AG04450 (cell line): ENCODE data around the gene JADE2. TPM values are rescaled to one million over a fixed set of nuclear protein-coding genes. Genes with fewer than 3 reads are reported as not detected.
A peak's percentile ranks its signal among the peaks of the same experiment; 100 is the strongest.

Experiments
- CTCF ChIA-PET: fragments of 300-600, 350-600 bp; formaldehyde crosslinking; extraction: SDS; loops from one replicate; lab custom pipeline; 2022; ENCODE audit warnings: antibody characterized with exemption, inconsistent platforms; lab: Charles Lee
- POLR2A ChIA-PET: fragments of 350-600 bp; formaldehyde crosslinking; extraction: SDS; loops from one replicate; lab custom pipeline; 2021; ENCODE audit warnings: antibody characterized with exemption, inconsistent platforms; lab: Yijun Ruan, JAX
- DNase-seq: peaks from one replicate; pipeline ENCODE4 v3.0.0-alpha.2; 2011; ENCODE audit warnings: low read depth, low spot score
- H3K27ac ChIP-seq: one replicate; pipeline ENCODE4 v1.5.1; 2012; ENCODE audit warnings: low read depth, low read length, control low read depth
- H3K27me3 ChIP-seq: one replicate; pipeline ENCODE4 v1.6.0; 2012; ENCODE audit warnings: low read length; ENCODE audit not compliant: control insufficient read depth, insufficient read depth
- H3K4me3 ChIP-seq: 2 replicates; pipeline ENCODE4 v1.5.1; 2011; ENCODE audit warnings: mild to moderate bottlenecking, low read depth, low read length, control low read depth
- H3K9me3 ChIP-seq: 2 replicates; pipeline ENCODE4 v1.5.1; 2012; ENCODE audit warnings: low read length; ENCODE audit not compliant: control insufficient read depth, insufficient read depth
- polyA plus RNA-seq: library from polyadenylated mRNA; depleted of rRNA; stranded (reverse); fragments of >200 nt; gene quantifications from 2 replicates; pipeline ENCODE4 v1.2.3, GENCODE V29; 2011
- TF ChIP-seq, protein P1 (sequence below): IDR thresholded peaks from 2 replicates; pipeline ENCODE4 v1.5.1; 2011; ENCODE audit warnings: low read depth, low read length, control low read depth, inconsistent platforms

JADE2 gene
- polyA plus RNA-seq, 1 experiment = 13.2 TPM

DNA sequence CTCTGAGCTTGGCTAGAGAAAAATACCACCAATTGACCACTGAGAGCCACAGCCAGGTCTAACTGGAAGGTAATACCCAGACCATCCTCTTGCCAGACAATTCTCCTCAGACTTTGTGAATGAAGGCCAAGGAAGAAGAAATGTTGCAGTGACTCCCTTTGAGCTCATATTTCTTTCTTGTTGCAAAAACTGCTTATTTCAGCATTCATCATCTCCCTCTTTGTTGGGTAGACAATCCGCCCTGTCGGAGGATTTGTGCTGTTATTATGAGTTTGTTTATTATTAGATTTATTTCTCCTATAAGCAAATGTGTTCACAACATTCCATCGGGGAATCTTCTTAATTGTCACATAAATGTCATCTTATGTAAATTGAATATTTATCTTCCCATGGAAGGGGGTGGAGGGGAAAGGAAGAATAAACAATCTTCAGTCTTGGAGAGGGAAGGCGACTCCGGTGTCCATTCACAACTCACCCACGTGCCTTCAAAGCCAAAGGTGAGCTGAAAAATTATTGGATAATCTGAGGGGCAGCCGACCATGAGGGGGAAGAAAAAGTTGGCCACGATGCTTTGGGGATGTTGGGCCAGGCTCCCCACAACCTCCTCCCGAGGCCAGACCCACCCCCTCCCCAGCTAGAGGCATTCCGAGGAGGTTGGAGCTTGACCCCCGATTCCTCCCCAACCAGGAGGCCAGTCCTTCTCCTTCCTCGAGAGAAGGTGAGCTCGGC is 1.8 kb upstream of the JADE2 start:
- Histone ChIP-seq H3K27ac (no peak overlapping the region), H3K9me3 (peaks cover 5% of the 10 kb centered on the region; the same call in 1 of the 2 replicates), H3K27me3 (peaks cover 8% of the 10 kb centered on the region), H3K4me3 (peak overlapping the region; percentile 73)
- ChIA-PET CTCF (interaction anchor here (1.0 to 2.0 kb wide), 3 partner anchors 55 to 112 kb away, joined by 5 to 7 read pairs (median 6); partner anchors contain the start of gene CDKN2AIPNL), POLR2A (interaction anchor here (0.6 to 2.7 kb wide), 4 partner anchors 12 to 72 kb away, joined by 3 to 14 read pairs (median 6); no protein-coding TSS in a partner anchor)
- no peak for DNase-seq
- TF ChIP-seq, protein P1, sequence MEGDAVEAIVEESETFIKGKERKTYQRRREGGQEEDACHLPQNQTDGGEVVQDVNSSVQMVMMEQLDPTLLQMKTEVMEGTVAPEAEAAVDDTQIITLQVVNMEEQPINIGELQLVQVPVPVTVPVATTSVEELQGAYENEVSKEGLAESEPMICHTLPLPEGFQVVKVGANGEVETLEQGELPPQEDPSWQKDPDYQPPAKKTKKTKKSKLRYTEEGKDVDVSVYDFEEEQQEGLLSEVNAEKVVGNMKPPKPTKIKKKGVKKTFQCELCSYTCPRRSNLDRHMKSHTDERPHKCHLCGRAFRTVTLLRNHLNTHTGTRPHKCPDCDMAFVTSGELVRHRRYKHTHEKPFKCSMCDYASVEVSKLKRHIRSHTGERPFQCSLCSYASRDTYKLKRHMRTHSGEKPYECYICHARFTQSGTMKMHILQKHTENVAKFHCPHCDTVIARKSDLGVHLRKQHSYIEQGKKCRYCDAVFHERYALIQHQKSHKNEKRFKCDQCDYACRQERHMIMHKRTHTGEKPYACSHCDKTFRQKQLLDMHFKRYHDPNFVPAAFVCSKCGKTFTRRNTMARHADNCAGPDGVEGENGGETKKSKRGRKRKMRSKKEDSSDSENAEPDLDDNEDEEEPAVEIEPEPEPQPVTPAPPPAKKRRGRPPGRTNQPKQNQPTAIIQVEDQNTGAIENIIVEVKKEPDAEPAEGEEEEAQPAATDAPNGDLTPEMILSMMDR = no peak

DNA sequence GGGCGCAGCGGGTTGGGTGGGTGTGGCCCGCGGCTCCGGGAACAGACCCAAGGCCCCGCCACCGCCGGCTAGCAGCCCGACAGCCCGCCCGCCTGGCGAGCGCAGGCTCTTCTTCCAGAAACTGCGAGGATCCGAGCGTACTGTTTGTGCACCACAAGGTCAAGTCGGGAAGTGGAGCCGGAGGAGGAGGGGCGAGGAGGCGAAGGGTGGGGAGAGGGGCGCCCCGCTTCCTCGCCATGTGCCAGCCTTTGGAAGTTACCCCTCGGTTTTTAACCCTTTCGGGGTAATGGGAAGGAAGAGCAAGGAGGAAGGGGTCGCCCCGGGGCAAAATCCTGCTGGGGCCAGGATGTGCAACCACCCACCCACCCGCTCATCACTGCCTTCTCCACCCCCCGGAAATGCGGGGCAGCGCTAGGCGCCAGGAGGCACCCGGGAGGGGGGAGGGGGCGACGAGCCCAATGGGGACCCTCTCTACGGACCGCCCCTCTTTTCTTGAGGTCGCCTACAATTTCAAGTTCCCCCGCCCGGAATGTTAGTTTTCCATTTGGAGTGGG is 1.1 kb upstream of the JADE2 start:
- POLR2A ChIA-PET = interaction anchor here (0.6 to 2.7 kb wide), 10 partner anchors 13 to 382 kb away, joined by 3 to 14 read pairs (median 4); no protein-coding TSS in a partner anchor
- Histone ChIP-seq H3K27me3 (peaks cover 8% of the 10 kb centered on the region), H3K27ac (peak overlapping the region; percentile 87), H3K9me3 (peaks cover 5% of the 10 kb centered on the region; the same call in 1 of the 2 replicates), H3K4me3 (peak overlapping the region; percentile 73)
- CTCF ChIA-PET = interaction anchor here (0.6 to 2.0 kb wide), 6 partner anchors 62 to 115 kb away, joined by 3 to 7 read pairs (median 5); partner anchors contain the start of gene CDKN2AIPNL
- no peak for DNase-seq
- TF ChIP-seq, protein P1 = no peak

DNA sequence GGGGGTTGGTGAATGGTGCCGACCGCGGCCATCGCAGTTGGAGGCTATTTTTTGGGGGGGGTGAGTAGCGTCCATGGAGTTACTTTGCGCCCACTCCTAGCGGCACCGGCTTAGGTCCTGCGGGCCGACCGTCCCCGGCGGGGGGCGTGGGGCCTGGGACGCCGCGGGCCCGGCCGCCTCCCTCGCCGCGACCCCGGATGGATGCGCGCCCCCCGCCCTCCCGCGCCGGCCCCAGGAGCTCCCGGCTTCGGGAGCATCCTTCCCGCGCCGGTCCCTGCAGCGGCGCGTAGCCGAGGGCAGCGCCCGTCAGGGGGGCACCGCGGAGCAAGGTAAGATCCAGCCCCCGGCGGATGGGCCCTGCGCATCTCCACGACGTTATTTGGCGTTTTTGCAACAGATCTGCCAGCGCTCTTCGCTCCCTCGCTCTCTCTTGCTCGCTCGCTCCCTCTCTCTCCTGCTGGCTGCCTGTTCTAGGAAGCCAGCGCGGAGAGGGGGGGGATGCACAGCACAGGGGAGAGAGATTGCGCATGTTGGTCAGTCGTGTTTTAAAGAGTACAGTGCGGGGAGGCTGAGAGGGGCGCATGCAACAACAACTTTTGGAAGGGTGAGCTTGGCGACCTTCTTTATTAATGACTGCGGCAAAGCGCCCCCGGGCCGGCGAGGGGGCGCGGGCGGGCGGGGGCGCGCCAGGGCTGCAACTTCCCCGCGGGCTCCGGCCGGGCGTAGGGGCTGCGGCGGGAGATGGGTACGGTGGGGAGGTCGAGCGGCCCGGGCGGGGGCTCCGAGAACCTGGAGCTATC is 413 bp downstream of the JADE2 start:
- H3K9me3 ChIP-seq = peaks cover 5% of the 10 kb centered on the region; the same call in 1 of the 2 replicates
- ChIA-PET POLR2A (interaction anchor here (0.6 to 1.6 kb wide), 6 partner anchors 10 to 154 kb away, joined by 3 to 6 read pairs (median 4); partner anchors contain the start of gene CDKN2AIPNL), CTCF (interaction anchor here (0.6 to 4.2 kb wide), 5 partner anchors 61 to 156 kb away, joined by 4 to 21 read pairs (median 6); partner anchors contain the start of gene CDKN2AIPNL)
- peaks cover 4% of the 10 kb centered on the region for H3K27me3 ChIP-seq
- TF ChIP-seq, protein P1 = peak; percentile 29
- peak overlapping the region; percentile 52 for H3K27ac ChIP-seq
- H3K4me3 ChIP-seq = peak overlapping the region; percentile 73
- DNase-seq = peak; percentile 50

DNA sequence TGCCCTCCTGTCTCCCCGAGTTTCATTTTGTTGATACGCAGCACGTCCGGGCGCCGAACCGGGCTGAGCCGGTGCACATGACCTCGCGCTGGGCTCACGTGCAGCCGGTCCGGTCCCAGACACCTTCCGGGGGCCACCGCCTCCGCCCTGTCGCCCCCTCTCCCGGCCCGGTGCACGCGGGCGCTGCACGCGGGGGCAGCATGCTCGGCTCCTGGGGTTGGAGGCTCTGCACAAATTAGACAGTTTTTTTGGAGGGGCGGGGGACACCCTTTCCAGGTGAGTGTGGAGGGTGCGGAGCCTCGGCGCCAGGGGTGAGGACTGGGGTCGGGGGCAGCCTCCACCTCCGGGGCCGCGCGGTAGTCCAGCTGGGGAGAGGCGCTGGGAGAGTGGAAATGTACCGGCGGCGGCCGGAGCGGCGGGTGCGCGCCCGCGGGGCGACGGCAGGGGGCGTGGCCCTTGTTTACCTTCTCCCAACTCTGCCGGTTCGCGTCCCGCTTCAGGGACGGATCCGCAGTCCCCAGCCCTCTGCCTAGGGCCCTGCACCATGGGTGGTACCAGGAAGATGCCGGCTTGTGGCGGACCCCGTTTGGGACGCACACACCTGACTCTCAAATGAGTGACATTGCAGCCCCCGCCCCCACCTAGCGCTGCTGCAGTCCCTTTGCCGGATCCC is 1.1 kb downstream of the JADE2 start:
- POLR2A ChIA-PET = interaction anchor here (0.6 to 1.6 kb wide), 7 partner anchors 9 to 115 kb away, joined by 3 to 6 read pairs (median 3); partner anchors contain the start of gene CDKN2AIPNL
- DNase-seq = no peak
- peak overlapping the region; percentile 57 for H3K27ac ChIP-seq

More for the DNA sequence above, 1.1 kb downstream of the JADE2 start:
- no peaks in the 10 kb centered on the region for H3K27me3 ChIP-seq
- H3K9me3 ChIP-seq = peaks cover 5% of the 10 kb centered on the region; the same call in 1 of the 2 replicates
- H3K4me3 ChIP-seq = peak overlapping the region; percentile 73
- CTCF ChIA-PET = interaction anchor here (0.6 to 4.2 kb wide), 17 partner anchors 10 to 157 kb away, joined by 3 to 26 read pairs (median 5); partner anchors contain the start of gene CDKN2AIPNL
- TF ChIP-seq, protein P1 = peak; percentile 39; the same call in 1 of the 2 replicates
